Mucosa of gallbladder (tissue), 1 donor: ENCODE measurements around the gene SLC6A3. TPM values are rescaled to one million over a fixed set of nuclear protein-coding genes. Genes with fewer than 3 reads are reported as not detected.
"Not testable (repeated sequence)": the region's sequence is repeated elsewhere in the genome, so short reads cannot be mapped to it uniquely, and the experiment has no call there.

Experiments
- DNase-seq: peaks from one replicate; pipeline ENCODE4 v3.0.0-alpha.2; 2020; ENCODE audit warnings: low spot score
- total RNA-seq: library from RNA; stranded (reverse); gene quantifications from one replicate; pipeline ENCODE4 v1.2.1, GENCODE V29; 2021
- donor health status: DM: no; HTN: no; CAD: no.

Gene SLC6A3
- total RNA-seq, 1 donor from 2014 or later, result 0.23 TPM

DNA sequence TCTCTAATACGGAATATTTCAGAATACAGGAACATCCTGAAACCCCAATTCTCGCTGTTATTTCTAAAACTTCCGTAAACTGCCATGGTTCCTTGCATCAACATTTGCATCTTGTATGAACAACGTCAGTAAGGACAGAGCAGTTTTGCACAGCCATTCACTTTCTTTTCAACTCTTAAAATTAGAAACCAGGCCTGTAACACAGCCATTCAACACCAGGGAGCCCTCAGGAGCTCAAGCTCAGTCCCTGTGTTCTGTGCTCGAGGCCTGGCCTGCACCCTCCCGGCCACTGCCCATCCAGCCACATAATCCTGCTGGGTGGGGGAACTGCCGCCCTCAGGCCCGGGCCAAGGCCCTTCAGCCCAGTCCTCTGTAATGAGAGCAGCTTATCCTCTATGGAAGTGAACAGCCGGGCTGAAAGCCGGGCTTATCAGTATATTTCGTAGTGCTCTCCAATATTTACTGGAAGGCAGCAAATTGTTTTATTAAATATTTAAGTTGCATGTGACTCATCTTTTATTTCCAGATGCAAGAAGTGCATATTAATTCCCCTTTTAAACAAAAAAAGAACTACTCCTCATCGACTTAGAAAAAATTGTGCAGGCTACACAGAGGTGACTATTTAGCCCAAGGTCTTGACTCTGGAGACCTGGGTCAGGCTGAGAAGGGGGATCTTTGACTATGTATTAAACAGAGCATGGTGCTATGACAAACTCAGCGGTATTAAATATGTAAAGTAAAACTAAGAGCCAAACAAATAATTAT lies 33.2 kb upstream of the SLC6A3 start:
- DNase-seq, result no peak

DNA sequence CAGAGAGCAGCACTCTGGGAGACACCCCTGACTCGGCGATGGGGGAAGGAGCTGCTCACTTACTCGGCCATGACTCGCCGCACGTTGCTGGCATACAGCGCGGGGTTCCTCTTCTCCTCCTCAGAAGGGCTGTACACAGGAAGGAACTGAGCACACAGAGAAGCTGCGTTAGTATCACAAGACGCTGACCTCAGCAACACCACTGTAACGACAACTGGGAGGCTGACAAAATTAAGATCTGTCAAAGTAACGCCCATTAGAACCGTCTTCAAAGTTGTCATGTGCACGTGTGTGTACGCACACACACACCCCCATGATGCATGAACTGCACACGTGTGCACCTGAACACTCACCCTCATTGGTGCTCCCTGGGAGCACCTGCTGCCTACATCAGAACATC lies 32.1 kb upstream of the SLC6A3 start:
- peak; percentile 68 for DNase-seq

DNA sequence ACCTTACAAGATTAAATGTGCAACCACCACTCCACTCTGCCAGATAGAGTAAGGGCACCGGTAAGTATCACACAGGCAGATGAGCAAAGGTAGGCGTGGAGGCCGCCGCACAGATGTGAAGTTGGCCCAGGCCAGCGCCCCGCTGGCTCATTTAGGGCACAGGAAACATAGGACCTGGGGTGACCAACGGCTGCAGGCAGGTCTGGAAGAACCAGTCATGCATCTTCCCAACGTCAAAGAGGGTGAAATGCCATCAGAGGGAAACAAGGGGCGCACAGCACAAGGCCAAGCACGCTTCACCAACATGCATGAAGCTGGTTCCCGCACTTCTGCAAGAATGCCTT lies 31.7 kb upstream of the SLC6A3 start:
- no peak for DNase-seq

DNA sequence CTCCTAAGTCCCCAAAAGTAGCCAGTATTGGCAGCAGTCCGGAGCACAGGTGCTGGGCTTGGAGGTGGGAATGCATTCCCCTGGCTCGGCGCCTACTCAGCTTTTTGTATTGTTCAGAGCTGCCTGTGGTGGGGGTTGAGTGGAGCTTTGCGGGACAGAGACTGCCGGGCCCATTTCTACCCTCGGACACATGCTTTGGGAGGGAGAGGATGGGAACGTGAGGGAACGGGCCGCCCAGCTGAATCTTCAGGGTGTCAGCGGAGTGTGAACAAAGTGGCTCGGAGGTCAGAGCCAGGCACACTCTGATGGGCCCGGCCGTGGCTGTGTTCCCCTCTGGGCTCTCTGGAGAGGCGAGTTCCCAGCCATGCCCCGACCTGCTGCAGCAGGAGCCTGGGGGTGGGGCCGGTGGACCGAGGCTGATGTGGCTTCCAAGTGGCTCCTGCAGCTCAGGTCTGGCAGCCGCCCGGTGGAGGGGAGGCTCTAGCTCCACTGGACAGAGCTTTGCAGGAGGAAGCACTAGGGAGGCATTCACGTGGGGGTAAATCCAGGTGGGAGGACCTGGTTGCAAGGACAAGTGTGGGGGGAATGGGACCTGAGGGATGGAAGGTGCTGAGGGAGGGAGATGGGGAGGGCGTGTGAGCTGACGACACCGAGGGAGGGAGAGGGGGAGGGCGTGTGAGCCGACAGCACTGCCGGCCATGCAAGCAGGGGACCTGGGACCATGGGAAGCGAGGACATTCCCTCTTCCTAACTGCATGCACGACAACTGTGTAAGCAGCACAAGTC lies 31.1 kb upstream of the SLC6A3 start:
- no peak for DNase-seq

DNA sequence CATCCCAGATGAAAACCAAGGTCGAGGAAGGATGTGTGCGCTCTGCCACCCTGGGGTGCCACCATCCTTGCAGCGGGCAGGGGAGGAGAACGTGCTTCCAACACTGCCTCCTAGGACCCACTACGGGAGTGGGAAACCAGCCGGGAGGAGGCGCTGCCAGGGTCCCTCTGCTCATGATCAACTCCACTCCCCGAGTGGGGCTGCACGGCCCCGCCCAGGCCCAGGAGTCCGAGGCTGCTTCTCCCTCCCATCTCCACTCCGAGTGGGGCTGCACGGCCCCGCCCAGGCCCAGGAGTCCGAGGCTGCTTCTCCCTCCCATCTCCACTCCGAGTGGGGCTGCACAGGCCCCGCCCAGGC lies 30.3 kb upstream of the SLC6A3 start:
- not testable (repeated sequence) for DNase-seq

DNA sequence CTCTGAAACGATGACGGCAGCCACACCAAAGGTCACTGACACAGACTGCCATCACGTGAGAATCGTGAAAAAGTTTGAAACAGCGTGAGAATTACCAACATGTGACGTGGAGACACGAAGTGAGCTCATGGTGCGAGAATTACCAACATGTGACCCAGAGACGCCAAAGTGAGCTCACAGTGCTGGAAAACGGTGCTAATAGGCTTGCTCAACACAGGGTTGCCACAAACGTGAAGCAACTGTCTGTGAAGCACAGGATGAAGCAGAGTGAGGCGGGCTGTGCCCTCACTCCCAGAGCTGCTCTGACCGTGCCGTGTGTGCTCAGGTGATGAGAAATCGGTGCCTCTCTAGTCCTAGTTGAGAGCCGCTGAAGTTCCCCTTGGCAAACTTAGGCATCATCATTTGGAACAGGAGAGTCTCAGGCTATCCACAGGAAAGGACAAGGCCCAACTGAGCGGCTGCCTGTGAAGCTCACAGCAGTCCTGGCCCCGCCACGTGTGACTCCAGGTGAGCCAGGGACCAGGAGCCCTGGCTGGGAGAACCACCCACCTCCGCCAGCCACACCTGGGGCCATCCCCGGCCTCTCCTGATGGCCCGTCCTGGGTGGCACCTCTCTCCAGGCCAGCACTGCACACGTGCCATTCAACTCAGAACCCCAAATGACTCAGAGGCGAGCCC lies 29.8 kb upstream of the SLC6A3 start:
- no peak for DNase-seq

DNA sequence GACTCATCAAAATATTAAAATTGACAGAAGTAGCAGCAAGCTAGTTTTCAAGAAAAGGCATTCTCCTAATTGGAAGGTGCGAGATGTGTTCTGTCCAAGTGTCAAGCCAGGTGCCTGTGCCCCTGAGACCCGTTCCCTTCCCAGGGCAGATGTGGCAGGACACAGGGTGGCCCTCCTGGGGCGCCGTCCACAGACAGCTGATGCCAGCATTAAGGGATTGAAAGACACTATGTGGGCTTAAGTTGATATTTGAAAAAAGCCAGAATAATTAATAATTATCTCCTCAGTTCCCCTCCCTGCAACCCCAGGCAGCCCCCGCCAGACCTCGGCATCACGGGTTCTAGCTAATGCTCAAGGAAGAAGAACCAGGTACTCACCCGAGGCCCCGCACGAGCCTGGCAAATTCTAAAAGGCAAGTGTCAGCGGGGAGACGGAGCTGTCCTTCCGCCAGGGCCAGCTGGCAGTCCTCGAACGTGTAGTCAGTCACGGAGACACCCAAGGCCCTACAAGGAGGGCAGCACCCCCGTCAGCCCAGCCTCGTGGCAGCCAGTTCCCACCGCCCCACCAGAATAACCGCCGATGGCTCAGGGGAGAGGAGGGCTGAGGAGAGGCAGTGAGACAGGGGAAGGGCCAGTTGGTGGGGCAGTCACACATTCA lies 29.1 kb upstream of the SLC6A3 start:
- DNase-seq, result no peak

DNA sequence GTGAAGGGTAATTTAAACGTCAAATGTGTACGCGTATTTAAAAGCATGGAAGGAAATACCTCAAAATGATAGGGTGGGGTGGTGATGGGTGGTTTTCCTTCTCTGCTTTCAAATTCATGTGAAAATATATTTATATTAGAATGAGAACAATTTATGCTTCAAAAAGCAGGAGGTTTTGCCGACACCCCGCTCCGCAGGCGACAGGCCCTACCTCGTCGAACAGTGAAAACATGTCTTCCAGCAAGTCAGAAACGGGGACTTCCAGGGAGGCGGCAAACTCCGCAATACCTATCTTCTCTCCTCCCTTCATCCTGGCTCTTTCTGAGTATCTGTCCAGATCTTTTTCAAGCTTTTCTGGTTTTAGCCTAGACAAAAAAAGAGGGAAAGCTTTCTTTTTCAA lies 28.5 kb upstream of the SLC6A3 start:
- DNase-seq, result no peak

DNA sequence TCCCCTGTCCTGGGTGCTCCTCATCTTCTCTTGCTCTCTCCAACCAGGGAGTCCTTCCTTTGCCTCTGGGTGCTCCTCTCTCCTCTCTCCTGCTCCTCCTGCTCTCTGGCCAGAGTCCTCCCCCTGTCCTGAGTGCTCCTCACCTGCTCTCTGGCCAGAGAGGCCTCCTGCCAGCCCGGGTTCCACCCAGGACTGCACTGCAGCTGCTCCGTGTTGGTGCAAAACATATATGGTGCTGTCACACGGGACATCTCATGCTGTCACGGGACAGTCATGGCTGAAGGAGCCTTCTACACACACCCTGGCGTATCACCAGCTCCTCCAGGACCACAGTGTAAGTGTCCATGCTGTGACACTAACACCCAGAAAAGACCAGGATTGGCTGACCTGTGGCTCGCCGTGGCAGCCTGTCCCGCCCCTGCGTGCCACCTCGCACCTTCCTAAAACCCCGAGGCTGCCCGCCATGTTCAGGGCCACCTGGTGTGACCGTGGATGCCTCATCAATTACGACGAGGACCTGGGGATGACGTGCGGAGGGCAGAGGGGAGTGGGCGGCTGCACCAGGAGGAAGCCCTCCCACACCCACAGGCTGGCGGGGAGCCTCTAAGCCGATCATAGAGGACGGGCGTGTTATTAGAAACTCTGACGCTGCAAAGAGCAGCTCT lies 27.9 kb upstream of the SLC6A3 start:
- no peak for DNase-seq

DNA sequence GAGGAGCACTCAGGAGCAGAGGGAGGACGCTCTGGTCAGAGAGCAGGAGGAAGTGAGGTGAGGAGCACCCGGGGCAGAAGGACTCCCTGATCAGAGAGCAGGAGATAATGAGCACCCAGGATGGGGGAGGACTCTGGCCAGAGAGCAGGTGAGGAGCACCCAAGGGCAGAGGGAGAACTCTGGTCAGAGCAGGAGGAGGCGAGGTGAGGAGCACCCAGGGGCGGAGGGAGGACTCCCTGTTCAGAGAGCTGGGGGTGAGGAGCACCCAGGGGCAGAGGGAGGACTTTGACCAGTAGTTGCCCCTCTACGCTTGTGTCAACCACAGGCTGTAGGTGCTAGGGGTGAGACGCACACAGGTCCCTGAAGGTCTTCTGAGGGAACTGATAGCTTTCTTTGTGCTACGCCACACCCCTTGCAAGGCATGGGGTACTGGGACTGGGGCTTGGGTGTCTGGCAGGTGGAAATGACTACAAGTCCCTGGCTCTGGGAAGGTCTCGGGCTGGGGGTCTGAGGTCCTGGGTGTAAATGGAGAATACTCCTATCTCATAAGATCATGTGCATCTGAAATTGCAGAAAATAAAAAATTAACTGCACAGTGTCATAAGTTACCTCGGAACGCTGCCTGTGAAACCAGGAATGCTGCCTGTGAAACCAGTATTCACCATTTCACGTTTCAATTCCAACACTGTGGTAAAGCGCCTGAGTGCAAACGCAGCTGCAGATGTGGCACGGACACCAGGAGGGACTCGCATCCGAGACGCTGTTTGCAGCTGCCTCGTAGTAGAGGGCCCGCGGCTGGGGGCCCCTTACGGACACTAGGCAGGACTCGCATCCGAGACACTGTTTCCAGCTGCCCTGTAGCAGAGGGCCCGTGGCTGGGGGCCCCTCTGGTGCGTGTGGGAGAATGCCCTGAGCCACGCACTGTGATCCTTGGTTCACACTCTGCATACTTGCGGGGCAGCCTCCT lies 27.0 kb upstream of the SLC6A3 start:
- DNase-seq, result no peak

DNA sequence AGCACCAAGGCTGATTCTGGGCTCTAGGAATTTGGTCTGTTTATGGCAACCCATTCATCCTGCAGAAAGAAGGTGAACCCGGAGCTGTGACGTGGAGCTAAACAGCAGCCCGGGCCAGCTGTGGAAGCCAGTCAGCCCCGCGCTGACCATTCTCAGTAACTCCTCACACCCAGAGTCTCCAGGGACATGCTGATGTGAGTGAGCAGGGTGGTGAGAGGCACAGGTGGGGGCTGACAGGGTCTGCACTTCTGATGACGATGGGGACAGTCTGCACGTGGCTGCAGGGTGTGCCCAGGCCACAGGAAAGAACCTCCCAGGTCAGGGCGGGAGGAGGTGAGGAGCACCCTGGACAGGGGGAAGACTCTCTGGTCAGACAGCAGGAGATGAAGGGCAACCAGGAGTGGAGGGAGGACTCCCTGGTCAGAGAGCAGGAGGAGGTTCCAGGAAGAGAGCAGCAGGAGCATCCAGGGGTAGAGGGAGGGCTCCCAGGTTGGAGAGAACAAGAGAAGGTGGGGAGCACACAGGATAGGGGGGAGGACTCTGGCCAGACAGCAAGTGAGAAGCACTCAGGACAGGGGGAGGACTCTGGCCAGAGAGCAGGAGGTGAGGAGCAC lies 26.1 kb upstream of the SLC6A3 start:
- DNase-seq, result no peak

DNA sequence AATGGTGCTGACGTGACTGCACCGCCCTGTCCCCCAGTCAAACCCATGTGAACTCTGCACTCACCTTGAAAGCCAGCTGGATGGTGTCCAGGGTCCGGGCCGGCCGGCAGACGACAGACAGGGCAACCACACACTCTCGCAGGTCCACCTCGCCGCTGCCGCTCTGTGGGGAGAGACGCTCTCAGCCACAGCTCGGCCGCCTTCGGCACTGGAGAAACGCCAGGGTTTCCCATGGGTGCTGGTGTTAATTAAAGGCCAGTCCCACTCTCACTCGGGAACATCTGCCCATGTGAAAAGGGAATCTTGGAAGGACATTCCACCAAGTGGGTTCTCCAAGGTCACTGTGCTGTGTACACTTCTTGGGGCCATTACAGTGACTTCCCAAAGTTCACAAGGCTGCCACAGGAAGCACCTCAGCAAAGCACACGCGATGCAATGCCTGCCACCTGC lies 25.5 kb upstream of the SLC6A3 start:
- DNase-seq, result peak; percentile 83

DNA sequence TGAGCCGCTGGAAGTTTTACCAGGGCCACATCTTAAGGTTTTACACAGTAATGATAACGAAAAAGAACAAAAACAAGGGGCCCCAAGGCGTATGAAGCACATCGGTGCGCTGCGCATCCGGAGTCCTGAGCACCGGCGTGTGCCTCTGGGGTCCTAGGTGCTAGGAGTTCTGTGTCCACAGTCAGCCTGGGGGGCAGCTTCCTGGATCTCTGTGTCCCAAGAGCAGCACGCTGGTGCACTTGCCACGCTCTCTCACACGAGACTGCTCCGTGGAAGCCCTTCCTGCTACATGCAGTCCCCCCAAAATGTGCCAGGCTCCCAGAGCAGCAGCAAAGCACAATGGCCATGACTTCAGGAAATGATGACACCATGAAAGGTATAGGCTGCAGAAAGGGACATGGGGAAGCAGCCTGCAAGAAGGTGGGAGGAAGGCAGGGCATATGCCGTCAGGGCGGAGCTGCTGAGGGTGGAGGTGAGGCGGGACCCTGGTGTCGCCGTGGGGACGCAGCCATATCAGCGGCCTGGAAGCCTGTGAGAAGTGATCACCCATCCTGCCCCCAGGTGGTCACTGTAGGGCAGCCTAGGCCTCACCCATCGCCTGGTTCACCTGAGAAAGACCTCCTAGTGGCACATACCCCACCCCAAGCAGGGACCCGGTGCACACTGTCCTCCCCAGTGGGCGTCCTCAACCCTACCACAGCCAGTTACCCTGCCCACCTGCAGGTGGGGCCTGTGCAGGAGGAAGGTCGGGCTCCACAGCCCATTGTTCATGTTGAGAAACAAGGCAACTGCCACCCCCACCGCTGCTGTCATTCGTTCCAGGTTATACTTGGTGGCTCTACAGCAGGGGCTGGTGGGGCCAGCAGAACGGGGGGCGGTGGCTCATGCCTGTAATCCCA lies 23.6 kb upstream of the SLC6A3 start:
- DNase-seq, result no peak

DNA sequence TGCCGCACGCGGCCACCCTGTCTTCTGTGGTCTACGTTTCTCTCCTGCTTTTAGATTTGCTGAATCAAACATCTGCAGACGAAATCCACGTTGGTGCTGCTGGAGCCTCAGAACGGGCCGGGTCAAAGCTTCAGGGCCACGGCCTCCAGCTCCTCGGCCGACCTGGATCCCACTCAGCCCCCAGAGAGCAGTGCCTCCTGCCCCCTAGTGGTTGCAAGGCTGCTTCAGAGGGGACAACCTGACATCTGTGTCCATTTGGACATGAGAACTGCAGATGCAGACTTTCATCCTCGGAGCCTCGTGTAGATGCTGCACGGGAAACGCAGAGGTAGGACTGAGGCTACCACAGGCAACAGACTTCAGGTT lies 23.0 kb upstream of the SLC6A3 start:
- DNase-seq, result no peak

DNA sequence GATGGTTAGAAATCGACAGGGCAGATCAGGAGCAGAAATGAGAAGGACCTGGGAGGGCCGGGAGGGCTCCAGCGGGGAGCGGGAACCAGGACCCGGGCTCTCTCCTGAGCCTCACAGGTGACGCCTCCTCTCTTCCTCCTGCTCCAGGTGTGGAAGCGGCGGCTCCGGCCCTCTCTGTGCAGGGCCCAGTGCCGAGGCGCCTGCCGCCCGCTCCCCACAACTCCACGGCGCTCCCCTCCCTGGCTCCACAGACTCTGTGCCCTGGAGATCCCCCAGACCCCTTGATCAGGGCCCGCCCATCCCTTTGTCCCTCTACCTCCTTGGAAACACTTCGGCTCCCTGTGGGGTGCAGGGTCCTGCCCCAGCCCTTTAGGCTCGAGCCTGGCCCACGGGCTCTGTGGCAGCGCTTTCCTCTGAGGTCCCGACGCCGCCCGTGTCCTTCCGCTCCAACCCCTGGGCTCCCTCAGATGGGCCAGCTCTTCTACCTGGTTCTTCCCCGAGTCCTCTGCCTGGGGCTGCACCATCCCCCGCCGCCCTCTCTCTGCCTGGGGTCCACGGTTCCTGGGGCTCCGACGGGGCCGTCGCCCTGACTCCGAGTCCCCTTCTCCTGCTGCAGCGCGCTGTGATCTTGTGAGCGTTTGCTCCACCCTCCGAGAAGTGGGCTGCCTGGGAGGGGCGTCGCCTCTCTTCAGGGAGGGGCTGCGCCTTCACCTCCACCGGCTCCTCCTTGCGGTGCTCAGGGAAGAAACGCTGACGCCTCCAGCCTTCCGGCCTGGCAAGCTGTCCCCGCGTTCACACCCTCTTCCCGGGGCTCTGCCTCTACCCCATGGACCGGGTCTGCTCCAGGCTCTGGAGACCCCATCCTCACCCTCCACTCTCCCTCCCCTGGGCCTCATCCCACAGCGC lies 22.4 kb upstream of the SLC6A3 start:
- DNase-seq, result no peak

DNA sequence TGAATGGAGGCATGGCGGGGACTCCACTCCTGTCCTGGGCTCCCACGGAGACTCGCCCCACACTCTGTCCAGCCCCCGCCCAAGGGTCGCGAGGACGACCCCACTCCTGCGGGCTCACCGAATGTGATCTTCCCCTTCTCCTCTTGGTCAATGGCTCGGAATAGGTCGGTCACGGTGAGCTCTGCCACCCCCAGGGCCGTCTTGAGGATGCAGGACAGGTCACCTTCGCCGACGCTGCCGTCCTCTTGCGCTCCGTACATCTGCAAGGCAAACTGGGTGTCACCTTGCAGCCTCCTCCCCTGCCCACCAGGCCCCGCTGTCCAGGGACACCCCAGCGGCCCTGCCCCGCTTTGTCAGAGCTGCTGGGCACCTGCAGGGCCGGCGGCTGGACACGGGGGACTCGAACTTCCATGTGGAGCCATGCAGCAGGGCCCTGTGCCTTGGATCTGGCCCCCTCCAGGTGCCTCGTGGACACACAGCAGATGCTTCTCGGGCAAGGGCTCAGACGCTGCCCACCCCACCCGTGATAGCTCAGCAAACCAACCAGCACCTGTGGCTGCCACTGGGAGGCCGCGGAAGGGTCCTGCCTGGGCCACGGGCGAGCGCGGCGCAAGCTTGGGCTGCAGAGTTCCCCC lies 21.5 kb upstream of the SLC6A3 start:
- DNase-seq, result no peak

DNA sequence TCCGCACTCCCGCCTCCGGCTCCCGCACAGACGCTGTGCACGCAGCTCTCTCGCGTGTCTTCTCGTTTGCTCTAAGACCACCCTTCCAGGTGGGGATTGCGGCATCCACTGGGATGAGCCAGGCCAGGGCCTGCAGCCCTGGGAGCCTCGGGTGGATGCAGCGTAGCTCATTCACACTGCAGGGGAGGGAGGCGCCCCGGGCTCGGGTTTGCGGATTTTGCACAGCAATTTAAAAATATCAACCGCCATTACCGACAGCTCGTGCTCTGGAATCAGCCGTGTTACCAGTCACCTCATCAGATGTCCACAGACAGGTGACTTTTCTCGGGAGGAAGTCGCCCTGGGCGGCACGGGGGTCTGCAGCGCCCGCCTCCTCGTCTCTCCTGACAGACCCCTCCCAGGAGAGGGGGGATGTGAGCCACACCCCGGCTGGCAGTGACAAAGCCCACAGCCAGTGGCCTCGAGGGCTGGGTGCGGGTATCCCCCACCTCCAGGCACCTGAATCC lies 20.8 kb upstream of the SLC6A3 start:
- no peak for DNase-seq
